Measurements from ENCODE around the gene ZBTB40.

DNA sequence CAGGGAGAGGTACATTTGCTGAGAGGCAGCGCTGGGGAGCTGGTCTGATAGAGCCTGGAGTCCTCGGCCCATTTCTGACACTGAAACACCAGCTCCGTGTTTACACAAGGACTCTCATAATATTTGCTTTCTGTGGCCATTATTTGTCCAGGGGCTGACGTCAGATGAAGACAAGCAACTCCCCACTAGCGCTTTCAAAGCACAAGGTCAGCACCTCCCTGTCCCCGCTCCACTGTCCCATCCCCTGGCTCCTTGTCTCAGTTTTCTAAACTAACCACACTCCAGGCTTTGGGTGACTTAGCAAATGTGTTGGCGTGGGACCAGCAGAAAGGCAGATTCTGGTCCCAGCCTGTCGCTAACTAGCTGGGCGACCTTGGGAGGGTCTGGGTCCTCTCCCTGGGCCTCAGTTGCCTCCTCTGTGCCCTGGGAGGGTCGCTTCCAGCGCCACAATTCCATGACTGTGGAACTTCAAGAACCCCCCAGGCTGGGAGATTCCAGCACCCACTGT is 37.4 kb upstream of the ZBTB40 start:
- TF ChIP-seq, protein P1, sequence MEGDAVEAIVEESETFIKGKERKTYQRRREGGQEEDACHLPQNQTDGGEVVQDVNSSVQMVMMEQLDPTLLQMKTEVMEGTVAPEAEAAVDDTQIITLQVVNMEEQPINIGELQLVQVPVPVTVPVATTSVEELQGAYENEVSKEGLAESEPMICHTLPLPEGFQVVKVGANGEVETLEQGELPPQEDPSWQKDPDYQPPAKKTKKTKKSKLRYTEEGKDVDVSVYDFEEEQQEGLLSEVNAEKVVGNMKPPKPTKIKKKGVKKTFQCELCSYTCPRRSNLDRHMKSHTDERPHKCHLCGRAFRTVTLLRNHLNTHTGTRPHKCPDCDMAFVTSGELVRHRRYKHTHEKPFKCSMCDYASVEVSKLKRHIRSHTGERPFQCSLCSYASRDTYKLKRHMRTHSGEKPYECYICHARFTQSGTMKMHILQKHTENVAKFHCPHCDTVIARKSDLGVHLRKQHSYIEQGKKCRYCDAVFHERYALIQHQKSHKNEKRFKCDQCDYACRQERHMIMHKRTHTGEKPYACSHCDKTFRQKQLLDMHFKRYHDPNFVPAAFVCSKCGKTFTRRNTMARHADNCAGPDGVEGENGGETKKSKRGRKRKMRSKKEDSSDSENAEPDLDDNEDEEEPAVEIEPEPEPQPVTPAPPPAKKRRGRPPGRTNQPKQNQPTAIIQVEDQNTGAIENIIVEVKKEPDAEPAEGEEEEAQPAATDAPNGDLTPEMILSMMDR (IDR thresholded peaks at IDR 0.05; ENCODE audit: insufficient read depth, low read depth, low read length): no peak
- TF ChIP-seq EZH2 (IDR thresholded peaks at IDR 0.05; ENCODE audit: insufficient read depth, low read length): no peak

All from astrocyte (in vitro differentiated cells and primary cell).